ENCODE data around the gene FAM131A.

DNA sequence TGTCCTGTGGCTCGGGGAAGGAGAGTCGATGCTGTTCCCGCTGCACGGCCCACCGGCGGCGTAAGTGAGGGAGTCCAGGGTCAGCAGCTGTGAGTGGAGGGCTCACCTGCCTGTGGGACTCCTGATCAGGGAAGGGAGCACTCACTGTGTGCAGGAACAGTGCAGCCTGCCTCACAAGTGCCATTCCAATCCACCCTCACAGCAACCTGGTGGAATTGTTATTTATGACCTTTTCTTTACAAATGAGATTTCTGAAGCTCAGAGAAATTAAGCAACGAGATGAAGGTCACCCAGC lies 51.5 kb downstream of the FAM131A start:
- TF ChIP-seq, protein P1, sequence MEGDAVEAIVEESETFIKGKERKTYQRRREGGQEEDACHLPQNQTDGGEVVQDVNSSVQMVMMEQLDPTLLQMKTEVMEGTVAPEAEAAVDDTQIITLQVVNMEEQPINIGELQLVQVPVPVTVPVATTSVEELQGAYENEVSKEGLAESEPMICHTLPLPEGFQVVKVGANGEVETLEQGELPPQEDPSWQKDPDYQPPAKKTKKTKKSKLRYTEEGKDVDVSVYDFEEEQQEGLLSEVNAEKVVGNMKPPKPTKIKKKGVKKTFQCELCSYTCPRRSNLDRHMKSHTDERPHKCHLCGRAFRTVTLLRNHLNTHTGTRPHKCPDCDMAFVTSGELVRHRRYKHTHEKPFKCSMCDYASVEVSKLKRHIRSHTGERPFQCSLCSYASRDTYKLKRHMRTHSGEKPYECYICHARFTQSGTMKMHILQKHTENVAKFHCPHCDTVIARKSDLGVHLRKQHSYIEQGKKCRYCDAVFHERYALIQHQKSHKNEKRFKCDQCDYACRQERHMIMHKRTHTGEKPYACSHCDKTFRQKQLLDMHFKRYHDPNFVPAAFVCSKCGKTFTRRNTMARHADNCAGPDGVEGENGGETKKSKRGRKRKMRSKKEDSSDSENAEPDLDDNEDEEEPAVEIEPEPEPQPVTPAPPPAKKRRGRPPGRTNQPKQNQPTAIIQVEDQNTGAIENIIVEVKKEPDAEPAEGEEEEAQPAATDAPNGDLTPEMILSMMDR (optimal IDR thresholded peaks at IDR 0.05 in 1 of 3, IDR thresholded peaks at IDR 0.05 in 1 of 3, conservative IDR thresholded peaks at IDR 0.05 in 1 of 3; ENCODE audit: extremely low read depth in 1 of 3, insufficient read depth in 2 of 3, low read length in 3 of 3): no peak
- no peak for TF ChIP-seq EZH2 (IDR thresholded peaks at IDR 0.05; ENCODE audit: low read length)
